ENCODE data around the gene PRDM5. TPM values are rescaled to one million over a fixed set of nuclear protein-coding genes. Genes with fewer than 3 reads are reported as not detected.

Gene PRDM5
- total RNA-seq, 1 experiment from 2014 or later, result 5.1 TPM

DNA sequence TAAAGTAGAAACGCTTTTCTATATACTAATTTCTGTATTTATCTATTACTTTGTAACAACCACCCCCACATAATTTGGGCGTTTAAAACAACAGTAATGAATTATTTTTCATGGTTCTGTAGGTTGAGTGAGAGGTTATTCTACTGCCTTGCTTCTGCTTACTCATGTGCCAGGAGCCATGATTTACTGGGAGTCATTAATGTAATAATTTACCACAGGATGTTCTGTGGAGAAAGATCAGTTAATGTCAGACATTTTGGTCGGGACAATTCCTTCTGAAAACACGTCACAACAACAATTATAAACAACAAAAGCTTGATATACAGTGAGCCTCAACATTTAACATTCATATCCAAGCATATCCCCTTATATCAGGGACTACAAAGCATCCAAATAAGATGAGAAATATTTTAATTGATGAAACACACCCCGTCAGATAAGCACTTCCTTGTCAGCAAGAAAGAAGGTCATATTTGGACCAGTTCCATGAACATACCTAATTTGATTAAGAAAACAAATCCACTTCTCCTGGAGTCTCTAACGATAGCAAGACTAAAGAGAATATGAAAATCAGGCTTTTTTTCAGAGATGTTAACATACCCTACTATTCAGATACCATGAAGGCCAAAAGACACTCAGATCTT, 238.5 kb downstream of the PRDM5 start:
- Histone ChIP-seq H3K9me2 (ENCODE audit: insufficient read depth) (no peaks in the 10 kb centered on the region; the same call in 1 of the 2 replicates), H3K4me3 (replicated peaks in 1 of 2; ENCODE audit: low read depth in 1 of 2, low read length in 2 of 2) (no peak overlapping the region), H3K27ac (ENCODE audit: low read depth, low read length) (no peak overlapping the region), H3K9me3 (ENCODE audit: control insufficient read depth in 1 of 2, insufficient read depth in 1 of 2, low read depth in 1 of 2, low read length in 2 of 2) (no peaks in the 10 kb centered on the region), H3K36me3 (ENCODE audit: control insufficient read depth in 1 of 2, insufficient read depth in 2 of 2, low read length in 2 of 2) (no peaks in the 10 kb centered on the region), H3K79me2 (ENCODE audit: insufficient read depth, low read length) (no peaks in the 10 kb centered on the region), H3K27me3 (ENCODE audit: insufficient read depth, low read length) (no peaks in the 10 kb centered on the region), H3K4me1 (ENCODE audit: control insufficient read depth in 1 of 2, insufficient read depth in 2 of 2, low read length in 2 of 2) (no peaks in the 10 kb centered on the region), H2AFZ (ENCODE audit: low read depth, low read length, poor library complexity, severe bottlenecking) (no peak overlapping the region), H3K9ac (ENCODE audit: low read length) (no peak overlapping the region), H3K4me2 (ENCODE audit: low read length) (no peak overlapping the region), H4K20me1 (ENCODE audit: insufficient read depth) (no peaks in the 10 kb centered on the region)
- intact Hi-C loops (cut with micrococcal nuclease), result no loop called here
- ChIA-PET POLR2A (no interaction called here), RAD21 (ENCODE audit: low non-redundant PET in 1 of 2, low total read pairs in 2 of 2, uncharacterized antibody in 2 of 2, unreplicated experiment in 2 of 2) (no interaction called here), CTCF (no interaction called here)
- TF ChIP-seq, protein P1, sequence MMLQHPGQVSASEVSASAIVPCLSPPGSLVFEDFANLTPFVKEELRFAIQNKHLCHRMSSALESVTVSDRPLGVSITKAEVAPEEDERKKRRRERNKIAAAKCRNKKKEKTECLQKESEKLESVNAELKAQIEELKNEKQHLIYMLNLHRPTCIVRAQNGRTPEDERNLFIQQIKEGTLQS (IDR thresholded peaks at IDR 0.05), result no peak
- TF ChIP-seq RAD21 (IDR thresholded peaks at IDR 0.05; ENCODE audit: low read depth), result no peak
- TF ChIP-seq JUND (IDR thresholded peaks at IDR 0.05), result no peak
- no peak for TF ChIP-seq EGR1 (IDR thresholded peaks at IDR 0.05; ENCODE audit: low read depth)
- TF ChIP-seq FOSL1 (IDR thresholded peaks at IDR 0.05; ENCODE audit: low read depth), result no peak
- TF ChIP-seq CBX3 (IDR thresholded peaks at IDR 0.05; ENCODE audit: low read depth), result no peak
- no peak for TF ChIP-seq POLR2A (IDR thresholded peaks at IDR 0.05; ENCODE audit: borderline replicate concordance, extremely low read depth, insufficient read depth, insufficient read length)
- no peak for TF ChIP-seq SP1 (IDR thresholded peaks at IDR 0.05; ENCODE audit: low read depth)
- TF ChIP-seq SRF (IDR thresholded peaks at IDR 0.05; ENCODE audit: low read depth), result no peak
- DNase-seq (ENCODE audit: low read depth, low spot score), result no peak
- no TSS peak for BruUV-seq (replicated peaks)
- no peak for ATAC-seq

DNA sequence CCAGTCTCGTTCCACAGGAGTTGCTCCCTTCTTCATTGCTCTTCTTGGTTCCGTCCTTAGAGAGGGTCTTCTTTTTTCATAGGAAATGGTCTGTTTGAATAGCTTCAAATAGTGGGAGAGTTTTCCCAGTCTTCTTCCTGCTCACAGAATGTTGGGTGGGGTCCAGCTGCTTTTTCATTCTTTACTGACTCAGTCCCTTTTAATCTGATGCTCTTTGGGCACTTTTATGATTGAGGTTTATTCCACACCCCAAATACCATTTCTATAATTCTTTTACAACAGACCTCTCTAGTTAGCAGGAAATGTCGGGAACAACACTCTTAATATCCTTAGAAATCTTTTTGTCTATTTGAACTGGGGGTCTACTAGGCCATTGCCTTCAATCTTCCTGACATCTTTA, 239.5 kb downstream of the PRDM5 start:
- intact Hi-C loops (cut with micrococcal nuclease), result no loop called here
- BruUV-seq (replicated peaks), result no TSS peak
- Histone ChIP-seq H3K9me2 (ENCODE audit: insufficient read depth) (no peaks in the 10 kb centered on the region), H3K79me2 (ENCODE audit: insufficient read depth, low read length) (no peaks in the 10 kb centered on the region), H3K9me3 (ENCODE audit: control insufficient read depth in 1 of 2, insufficient read depth in 1 of 2, low read depth in 1 of 2, low read length in 2 of 2) (no peaks in the 10 kb centered on the region), H3K36me3 (ENCODE audit: control insufficient read depth in 1 of 2, insufficient read depth in 2 of 2, low read length in 2 of 2) (no peaks in the 10 kb centered on the region), H3K4me1 (ENCODE audit: control insufficient read depth in 1 of 2, insufficient read depth in 2 of 2, low read length in 2 of 2) (no peaks in the 10 kb centered on the region), H3K4me3 (replicated peaks in 1 of 2; ENCODE audit: low read depth in 1 of 2, low read length in 2 of 2) (no peak overlapping the region), H3K27ac (ENCODE audit: low read depth, low read length) (no peak overlapping the region), H4K20me1 (ENCODE audit: insufficient read depth) (no peaks in the 10 kb centered on the region), H3K4me2 (ENCODE audit: low read length) (no peak overlapping the region), H3K27me3 (ENCODE audit: insufficient read depth, low read length) (no peaks in the 10 kb centered on the region), H3K9ac (ENCODE audit: low read length) (no peak overlapping the region), H2AFZ (ENCODE audit: low read depth, low read length, poor library complexity, severe bottlenecking) (no peak overlapping the region)
- CTCF ChIA-PET, result no interaction called here
- POLR2A ChIA-PET, result no interaction called here
- ATAC-seq (no peak), DNase-seq (ENCODE audit: low read depth, low spot score) (no peak)
- RAD21 ChIA-PET (ENCODE audit: low non-redundant PET in 1 of 2, low total read pairs in 2 of 2, uncharacterized antibody in 2 of 2, unreplicated experiment in 2 of 2), result no interaction called here
- no peak for TF ChIP-seq SRF (IDR thresholded peaks at IDR 0.05; ENCODE audit: low read depth)
- TF ChIP-seq CEBPB (IDR thresholded peaks at IDR 0.05; ENCODE audit: low read depth), result no peak
- TF ChIP-seq ZNF274 (IDR thresholded peaks at IDR 0.05; ENCODE audit: low read depth, low read length), result no peak
- TF ChIP-seq CBX3 (IDR thresholded peaks at IDR 0.05; ENCODE audit: low read depth), result no peak
- TF ChIP-seq, protein P2, sequence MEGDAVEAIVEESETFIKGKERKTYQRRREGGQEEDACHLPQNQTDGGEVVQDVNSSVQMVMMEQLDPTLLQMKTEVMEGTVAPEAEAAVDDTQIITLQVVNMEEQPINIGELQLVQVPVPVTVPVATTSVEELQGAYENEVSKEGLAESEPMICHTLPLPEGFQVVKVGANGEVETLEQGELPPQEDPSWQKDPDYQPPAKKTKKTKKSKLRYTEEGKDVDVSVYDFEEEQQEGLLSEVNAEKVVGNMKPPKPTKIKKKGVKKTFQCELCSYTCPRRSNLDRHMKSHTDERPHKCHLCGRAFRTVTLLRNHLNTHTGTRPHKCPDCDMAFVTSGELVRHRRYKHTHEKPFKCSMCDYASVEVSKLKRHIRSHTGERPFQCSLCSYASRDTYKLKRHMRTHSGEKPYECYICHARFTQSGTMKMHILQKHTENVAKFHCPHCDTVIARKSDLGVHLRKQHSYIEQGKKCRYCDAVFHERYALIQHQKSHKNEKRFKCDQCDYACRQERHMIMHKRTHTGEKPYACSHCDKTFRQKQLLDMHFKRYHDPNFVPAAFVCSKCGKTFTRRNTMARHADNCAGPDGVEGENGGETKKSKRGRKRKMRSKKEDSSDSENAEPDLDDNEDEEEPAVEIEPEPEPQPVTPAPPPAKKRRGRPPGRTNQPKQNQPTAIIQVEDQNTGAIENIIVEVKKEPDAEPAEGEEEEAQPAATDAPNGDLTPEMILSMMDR (IDR thresholded peaks at IDR 0.05 in 2 of 3, conservative IDR thresholded peaks at IDR 0.05 in 1 of 3; ENCODE audit: borderline replicate concordance in 1 of 3, insufficient read depth in 1 of 3, low read depth in 2 of 3, low read length in 2 of 3), result no peak
- no peak for TF ChIP-seq RAD21 (IDR thresholded peaks at IDR 0.05; ENCODE audit: low read depth)
- TF ChIP-seq EGR1 (IDR thresholded peaks at IDR 0.05; ENCODE audit: low read depth), result no peak
- TF ChIP-seq, protein P1 (IDR thresholded peaks at IDR 0.05), result no peak
- TF ChIP-seq POLR2A (IDR thresholded peaks at IDR 0.05; ENCODE audit: borderline replicate concordance, extremely low read depth, insufficient read depth, insufficient read length), result no peak
- no peak for TF ChIP-seq FOSL1 (IDR thresholded peaks at IDR 0.05; ENCODE audit: low read depth)
- no peak for TF ChIP-seq JUND (IDR thresholded peaks at IDR 0.05)
- TF ChIP-seq YY1 (IDR thresholded peaks at IDR 0.05; ENCODE audit: extremely low read depth, insufficient replicate concordance, low read depth, low read length), result no peak
- TF ChIP-seq, protein P3, sequence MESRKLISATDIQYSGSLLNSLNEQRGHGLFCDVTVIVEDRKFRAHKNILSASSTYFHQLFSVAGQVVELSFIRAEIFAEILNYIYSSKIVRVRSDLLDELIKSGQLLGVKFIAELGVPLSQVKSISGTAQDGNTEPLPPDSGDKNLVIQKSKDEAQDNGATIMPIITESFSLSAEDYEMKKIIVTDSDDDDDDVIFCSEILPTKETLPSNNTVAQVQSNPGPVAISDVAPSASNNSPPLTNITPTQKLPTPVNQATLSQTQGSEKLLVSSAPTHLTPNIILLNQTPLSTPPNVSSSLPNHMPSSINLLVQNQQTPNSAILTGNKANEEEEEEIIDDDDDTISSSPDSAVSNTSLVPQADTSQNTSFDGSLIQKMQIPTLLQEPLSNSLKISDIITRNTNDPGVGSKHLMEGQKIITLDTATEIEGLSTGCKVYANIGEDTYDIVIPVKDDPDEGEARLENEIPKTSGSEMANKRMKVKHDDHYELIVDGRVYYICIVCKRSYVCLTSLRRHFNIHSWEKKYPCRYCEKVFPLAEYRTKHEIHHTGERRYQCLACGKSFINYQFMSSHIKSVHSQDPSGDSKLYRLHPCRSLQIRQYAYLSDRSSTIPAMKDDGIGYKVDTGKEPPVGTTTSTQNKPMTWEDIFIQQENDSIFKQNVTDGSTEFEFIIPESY (IDR thresholded peaks at IDR 0.05; ENCODE audit: extremely low read depth, insufficient replicate concordance, low read length), result no peak
- TF ChIP-seq TCF7L2 (IDR thresholded peaks at IDR 0.05; ENCODE audit: borderline replicate concordance, extremely low read depth, insufficient read depth, insufficient read length), result no peak
